Activated T-cell treated with anti-CD3 and anti-CD28 coated beads, Interleukin-2, amount 50 U/mL, for 72 hours (primary cell): ENCODE results near the gene CADM2. TPM values are rescaled to one million over a fixed set of nuclear protein-coding genes. Genes with fewer than 3 reads are reported as not detected.

Experiments used
- ATAC-seq, 2 donors: fragments of 150-1000 bp; cut with Tn5 transposase; replicated peaks in 1 of 2; 2 replicates each; pipeline ENCODE4 v1.10.0; 2021; ENCODE audit warnings: moderate library complexity in 2 of 2, mild to moderate bottlenecking in 1 of 2
- DNase-seq, 2 donors: peaks; one replicate each; pipeline ENCODE4 v3.0.0; 2021 to 2022; ENCODE audit warnings: mixed read lengths in 1 of 2
- H3K27ac Mint-ChIP-seq: one replicate; pipeline ENCODE4 v1.8.0; 2022; ENCODE audit warnings: mild to moderate bottlenecking, moderate library complexity, mixed read lengths
- H3K27me3 Mint-ChIP-seq: one replicate; pipeline ENCODE4 v1.8.0; 2022; ENCODE audit warnings: low read depth, mixed read lengths
- H3K36me3 Mint-ChIP-seq, 2 donors: one replicate each; pipeline ENCODE4 v1.8.0; 2022; ENCODE audit warnings: mixed read lengths in 2 of 2, mild to moderate bottlenecking in 1 of 2; ENCODE audit not compliant: insufficient read depth in 2 of 2
- H3K4me1 Mint-ChIP-seq: one replicate; pipeline ENCODE4 v1.8.0; 2022; ENCODE audit warnings: low read depth, mixed read lengths
- H3K4me3 Mint-ChIP-seq, 2 donors: one replicate each; pipeline ENCODE4 v1.8.0; 2022; ENCODE audit warnings: mild to moderate bottlenecking in 2 of 2, mixed read lengths in 2 of 2, moderate library complexity in 2 of 2
- H3K9me3 Mint-ChIP-seq, 2 donors: one replicate each; pipeline ENCODE4 v1.8.0; 2022; ENCODE audit warnings: mixed read lengths in 2 of 2
- total RNA-seq, 2 donors: library from RNA; stranded (reverse); gene quantifications; one replicate each; pipeline ENCODE4 v1.2.3, GENCODE V29; 2022

Gene CADM2
- total RNA-seq, 2 donors from 2014 or later, result not detected

GRCh38 chr3:84965141-84965540 is 6.4 kb downstream of the CADM2 start:
- Mint-ChIP-seq H3K9me3 (no peaks in the 10 kb centered on the region), H3K4me3 (no peak overlapping the region)
- ATAC-seq, result no peak

DNA sequence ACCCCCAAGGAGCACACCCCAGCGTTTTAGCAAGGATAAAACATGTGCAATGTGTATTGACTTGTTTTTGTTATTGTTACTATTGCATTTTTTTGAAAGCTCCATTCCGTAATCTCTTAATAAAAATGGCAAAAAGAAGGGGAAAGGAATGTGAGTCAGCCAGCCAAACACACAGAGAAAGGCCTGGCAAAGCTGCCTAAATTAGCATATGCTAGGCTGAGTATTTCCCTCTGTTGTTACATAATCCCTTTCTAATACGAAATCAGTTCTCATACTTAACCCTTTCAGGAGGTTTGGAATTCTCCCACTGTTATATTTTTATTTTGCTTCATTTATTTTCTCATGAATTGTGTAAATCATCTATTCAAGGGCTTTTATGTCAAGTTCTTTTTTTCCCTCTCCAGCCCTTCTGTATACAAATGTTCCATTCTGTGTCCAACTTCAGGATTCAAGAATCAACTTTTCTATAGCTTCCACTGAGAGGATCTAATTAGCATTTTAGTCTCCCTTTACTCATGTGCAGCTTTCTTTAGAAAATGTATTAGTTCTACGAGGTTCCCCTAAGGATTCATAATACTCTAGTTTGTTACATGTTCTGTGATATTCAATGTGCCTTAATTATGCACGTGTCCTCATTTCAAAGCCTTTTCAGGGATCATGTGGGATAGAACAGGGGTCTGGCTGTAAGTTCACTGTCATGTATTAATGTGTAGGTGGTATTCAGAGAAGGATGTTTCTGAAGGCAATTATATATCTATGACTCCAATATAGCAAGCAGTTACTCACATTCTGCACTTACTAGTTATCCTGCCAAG is 9.2 kb downstream of the CADM2 start:
- no peak for ATAC-seq
- H3K4me1 Mint-ChIP-seq, result no peaks in the 10 kb centered on the region

More at GRCh38 chr3:84965141-84965540, 6.4 kb downstream of the CADM2 start:
- peaks cover 24% of the 10 kb centered on the region for H3K27me3 Mint-ChIP-seq
- peaks cover 5% of the 10 kb centered on the region for H3K4me1 Mint-ChIP-seq
- peaks cover 2 to 3% of the 10 kb centered on the region in 2 donors for H3K36me3 Mint-ChIP-seq
- no peak for DNase-seq
- H3K27ac Mint-ChIP-seq, result no peak overlapping the region

DNA sequence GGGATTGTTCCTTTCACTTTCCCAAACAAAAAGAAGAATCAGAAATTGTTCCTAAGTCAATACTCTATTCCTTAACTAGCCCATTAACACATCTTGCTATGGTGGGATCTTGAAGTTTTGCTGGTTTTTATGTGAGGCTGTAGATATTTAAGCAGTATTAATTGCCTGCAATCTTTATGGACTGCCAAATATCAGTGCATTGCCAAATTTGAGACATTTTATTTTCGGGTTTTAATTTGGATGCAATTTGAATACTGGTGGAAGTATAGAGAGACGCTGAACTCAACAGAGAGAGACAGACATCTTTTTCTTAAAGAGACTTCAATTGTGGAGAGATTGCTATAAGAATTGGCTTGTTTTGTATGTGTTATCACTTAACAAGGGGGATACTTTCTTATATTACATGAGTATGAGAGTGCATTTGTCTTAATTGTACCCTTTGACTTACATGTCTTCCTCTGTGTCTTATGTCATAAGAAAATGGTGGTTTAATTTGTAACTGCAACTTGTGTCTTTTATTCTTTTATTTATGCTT is 10.0 kb downstream of the CADM2 start:
- Mint-ChIP-seq H3K27ac (no peak overlapping the region), H3K4me1 (no peaks in the 10 kb centered on the region), H3K4me3 (no peak overlapping the region), H3K9me3 (peaks cover 0 to 2% of the 10 kb centered on the region in 2 donors), H3K27me3 (no peaks in the 10 kb centered on the region), H3K36me3 (no peaks in the 10 kb centered on the region)
- DNase-seq (no peak), ATAC-seq (no peak)

More for the DNA sequence above, 9.2 kb downstream of the CADM2 start:
- Mint-ChIP-seq H3K4me3 (no peak overlapping the region), H3K9me3 (peaks cover 0 to 2% of the 10 kb centered on the region in 2 donors), H3K27me3 (no peaks in the 10 kb centered on the region), H3K27ac (no peak overlapping the region), H3K36me3 (no peaks in the 10 kb centered on the region)
- DNase-seq, result no peak

- Mint-ChIP-seq H3K4me1 (no peaks in the 10 kb centered on the region), H3K27me3 (no peaks in the 10 kb centered on the region), H3K9me3 (peaks cover 0 to 2% of the 10 kb centered on the region in 2 donors), H3K4me3 (no peak overlapping the region), H3K27ac (no peak overlapping the region), H3K36me3 (no peaks in the 10 kb centered on the region)
- no peak for ATAC-seq
- no peak for DNase-seq
Observed at GRCh38 chr3:84974347-84974746, 15.6 kb downstream of the CADM2 start.

- no peak for DNase-seq
- H3K4me3 Mint-ChIP-seq, result no peak overlapping the region
Observed at GRCh38 chr3:84977021-84977420, 18.2 kb downstream of the CADM2 start.

DNA sequence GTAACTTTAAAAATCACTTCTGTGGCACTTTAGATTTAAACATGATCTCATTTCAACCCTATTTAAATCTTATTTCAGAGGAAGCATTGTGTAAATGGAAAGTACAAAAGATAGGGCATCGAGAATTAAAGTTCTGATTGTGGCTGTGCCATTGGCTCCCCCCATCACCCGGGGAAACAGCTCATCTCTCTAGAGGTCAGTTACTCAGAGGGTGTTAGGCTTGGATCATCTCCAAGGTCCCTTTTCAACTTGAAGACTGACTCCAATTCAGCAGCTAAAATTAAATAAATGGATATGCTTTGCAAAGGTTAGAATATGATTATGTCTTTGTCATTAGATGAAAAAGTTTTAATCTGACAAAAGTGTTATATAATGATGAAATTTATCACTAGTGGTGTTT is 20.1 kb downstream of the CADM2 start:
- Mint-ChIP-seq H3K36me3 (no peaks in the 10 kb centered on the region), H3K9me3 (no peaks in the 10 kb centered on the region), H3K4me1 (no peaks in the 10 kb centered on the region), H3K27me3 (no peaks in the 10 kb centered on the region), H3K4me3 (no peak overlapping the region), H3K27ac (no peak overlapping the region)
- ATAC-seq (no peak), DNase-seq (no peak)

More at GRCh38 chr3:84977021-84977420, 18.2 kb downstream of the CADM2 start:
- H3K9me3 Mint-ChIP-seq, result no peaks in the 10 kb centered on the region
- H3K36me3 Mint-ChIP-seq, result no peaks in the 10 kb centered on the region
- ATAC-seq, result no peak
- H3K27me3 Mint-ChIP-seq, result no peaks in the 10 kb centered on the region
- H3K4me1 Mint-ChIP-seq, result no peaks in the 10 kb centered on the region
- no peak overlapping the region for H3K27ac Mint-ChIP-seq

DNA sequence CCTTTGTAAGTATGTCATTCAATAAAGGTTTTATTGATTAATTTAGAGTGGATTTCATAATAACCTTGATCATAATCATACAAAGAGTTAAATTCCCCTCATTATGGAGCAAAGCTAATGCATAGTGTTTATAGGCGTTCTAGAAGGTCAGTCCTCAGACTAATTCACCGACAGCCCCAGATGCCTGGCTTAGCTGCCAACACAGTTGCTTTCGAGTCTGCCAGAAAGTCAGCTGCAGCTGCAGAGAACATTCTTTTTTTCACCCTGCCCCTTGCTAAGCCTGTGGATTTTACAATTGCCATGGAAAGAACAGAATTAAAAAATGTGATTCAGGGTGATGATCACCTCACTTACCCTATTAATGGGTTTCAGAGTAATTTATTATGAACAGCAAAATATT is 21.2 kb downstream of the CADM2 start:
- Mint-ChIP-seq H3K27ac (no peak overlapping the region), H3K27me3 (no peaks in the 10 kb centered on the region), H3K36me3 (no peaks in the 10 kb centered on the region), H3K4me1 (no peaks in the 10 kb centered on the region), H3K4me3 (no peak overlapping the region), H3K9me3 (no peaks in the 10 kb centered on the region)
- ATAC-seq (no peak), DNase-seq (no peak)

DNA sequence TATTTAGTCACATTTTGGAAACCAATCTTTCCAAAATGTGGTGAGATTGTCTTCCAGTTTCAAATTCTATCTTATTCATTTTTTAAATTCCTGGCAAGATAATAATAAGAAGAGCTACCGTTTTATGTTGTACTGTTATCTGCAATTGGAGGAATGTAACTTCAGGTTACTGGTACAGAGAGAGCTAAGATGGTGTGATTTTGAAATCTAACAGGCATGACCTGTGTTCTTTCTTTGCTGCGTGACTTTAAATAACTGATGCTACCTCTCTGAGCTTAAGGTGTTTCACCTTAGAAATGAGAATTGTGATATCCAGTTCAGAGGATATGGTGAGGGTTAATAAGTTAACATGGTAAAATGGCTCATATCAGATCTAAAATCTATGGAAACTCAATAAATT is 21.7 kb downstream of the CADM2 start:
- H3K36me3 Mint-ChIP-seq, result no peaks in the 10 kb centered on the region
- H3K4me3 Mint-ChIP-seq, result no peak overlapping the region
- ATAC-seq, result no peak
- no peaks in the 10 kb centered on the region for H3K27me3 Mint-ChIP-seq
- H3K9me3 Mint-ChIP-seq, result no peaks in the 10 kb centered on the region
- H3K4me1 Mint-ChIP-seq, result no peaks in the 10 kb centered on the region
- no peak overlapping the region for H3K27ac Mint-ChIP-seq
- no peak for DNase-seq

DNA sequence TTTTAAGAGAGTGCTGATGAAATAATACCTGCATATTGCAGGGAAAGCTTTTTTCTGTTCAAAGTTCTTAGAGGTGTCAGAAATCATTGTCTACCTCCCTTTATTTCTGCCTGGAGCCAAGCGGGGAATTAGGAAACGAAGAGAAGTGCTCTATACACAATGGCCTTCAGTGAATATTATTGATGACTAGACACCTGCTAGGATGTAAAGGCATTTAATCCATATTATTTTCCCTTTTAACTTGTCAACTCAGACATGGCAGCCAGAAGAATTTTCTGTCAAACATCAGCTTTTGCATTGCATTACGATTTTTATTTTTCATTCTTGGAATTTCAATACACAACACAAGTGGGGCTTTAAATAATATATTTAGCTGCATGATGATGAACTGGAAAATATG is 24.7 kb downstream of the CADM2 start:
- Mint-ChIP-seq H3K4me3 (no peak overlapping the region), H3K27me3 (no peaks in the 10 kb centered on the region), H3K27ac (no peak overlapping the region), H3K4me1 (no peaks in the 10 kb centered on the region), H3K9me3 (peaks cover 0 to 3% of the 10 kb centered on the region in 2 donors), H3K36me3 (no peaks in the 10 kb centered on the region)
- no peak for ATAC-seq
- DNase-seq, result no peak

DNA sequence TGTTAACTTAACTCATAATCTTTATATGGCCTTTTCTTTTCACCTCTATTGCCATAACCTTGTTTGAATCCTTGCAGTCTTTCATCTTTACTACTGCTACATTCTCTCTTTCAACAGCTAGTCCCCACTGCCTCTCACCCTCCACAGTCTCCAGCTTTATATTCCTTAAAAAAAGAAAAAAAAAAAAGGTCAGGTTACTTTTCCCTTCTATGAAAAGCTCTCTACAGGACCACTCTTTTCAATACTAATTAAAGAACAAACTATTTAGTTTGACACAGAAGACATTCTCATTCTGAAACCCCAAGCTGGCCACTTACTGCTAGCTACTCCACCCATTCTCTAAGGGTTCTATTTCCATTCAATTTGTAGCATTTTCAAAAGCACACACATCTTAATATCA is 25.6 kb downstream of the CADM2 start:
- H3K27ac Mint-ChIP-seq, result no peak overlapping the region
- H3K27me3 Mint-ChIP-seq, result no peaks in the 10 kb centered on the region

GRCh38 chr3:84985795-84986194 is 27.0 kb downstream of the CADM2 start:
- no peaks in the 10 kb centered on the region for H3K4me1 Mint-ChIP-seq
- H3K9me3 Mint-ChIP-seq, result peaks cover 0 to 5% of the 10 kb centered on the region in 2 donors
- H3K27me3 Mint-ChIP-seq, result no peaks in the 10 kb centered on the region
- DNase-seq (no peak), ATAC-seq (no peak)
- H3K4me3 Mint-ChIP-seq, result no peak overlapping the region
- no peak overlapping the region for H3K27ac Mint-ChIP-seq
- no peaks in the 10 kb centered on the region for H3K36me3 Mint-ChIP-seq

More for the DNA sequence above, 25.6 kb downstream of the CADM2 start:
- DNase-seq (no peak), ATAC-seq (no peak)
- H3K36me3 Mint-ChIP-seq, result no peaks in the 10 kb centered on the region
- H3K4me3 Mint-ChIP-seq, result no peak overlapping the region
- no peaks in the 10 kb centered on the region for H3K4me1 Mint-ChIP-seq
- peaks cover 0 to 5% of the 10 kb centered on the region in 2 donors for H3K9me3 Mint-ChIP-seq

- H3K27me3 Mint-ChIP-seq, result no peaks in the 10 kb centered on the region
- H3K4me3 Mint-ChIP-seq, result no peak overlapping the region
- no peak for DNase-seq
- H3K36me3 Mint-ChIP-seq, result no peaks in the 10 kb centered on the region
- no peak overlapping the region for H3K27ac Mint-ChIP-seq
- no peaks in the 10 kb centered on the region for H3K4me1 Mint-ChIP-seq
- H3K9me3 Mint-ChIP-seq, result peaks cover 2 to 5% of the 10 kb centered on the region in 2 donors
- ATAC-seq, result no peak
Observed at GRCh38 chr3:84987706-84988504, 29.1 kb downstream of the CADM2 start.

GRCh38 chr3:84989102-84989501 is 30.3 kb downstream of the CADM2 start:
- Mint-ChIP-seq H3K9me3 (peaks cover 4 to 5% of the 10 kb centered on the region in 2 donors), H3K36me3 (no peaks in the 10 kb centered on the region), H3K4me3 (no peak overlapping the region), H3K27me3 (no peaks in the 10 kb centered on the region), H3K27ac (no peak overlapping the region), H3K4me1 (no peaks in the 10 kb centered on the region)
- no peak for DNase-seq
- no peak for ATAC-seq
